C4-2B (cell line): Measurements from ENCODE around the gene TNNT2.

Experiments used
- H3K27ac ChIP-seq: fragments of 450-650 bp; 2 replicates; pipeline ENCODE4 v1.5.1; 2017
- ZFX ChIP-seq: fragments of 450-650 bp; IDR thresholded peaks from 2 replicates; pipeline ENCODE4 v1.6.1; 2017
- TF ChIP-seq, protein P1 (sequence below): fragments of 450-650 bp; conservative IDR thresholded peaks from 2 replicates; pipeline ENCODE4 v1.5.1; 2017; ENCODE audit warnings: mild to moderate bottlenecking

The TNNT2 gene

DNA sequence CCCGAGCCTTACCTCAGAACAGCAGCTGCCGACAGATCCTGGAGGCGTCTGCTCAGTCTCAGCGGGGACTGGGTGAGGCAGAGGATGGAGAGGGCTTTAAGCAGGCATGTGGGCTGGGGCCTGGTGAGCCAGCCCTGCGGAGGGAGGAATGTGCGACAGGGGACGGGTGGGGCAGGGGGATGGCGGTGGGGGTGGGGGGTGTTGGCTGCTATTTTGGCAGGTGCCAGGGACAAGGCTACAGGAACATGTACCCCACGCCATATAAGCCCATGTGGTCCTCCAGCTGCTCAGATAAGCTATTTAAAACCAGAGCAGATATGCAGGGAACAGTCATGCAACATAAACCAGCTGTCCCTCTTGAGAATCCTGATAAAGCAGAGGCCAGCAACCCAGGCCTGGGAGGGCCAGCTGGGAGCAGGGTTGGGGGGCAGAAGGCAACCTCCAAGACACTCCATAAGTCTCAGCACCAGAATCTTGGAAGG, at the start of gene TNNT2:
TNNT2 (minus strand) TSS at position 70 of the 482 bp plus-strand sequence. CDS start 4,426 bp downstream, outside the sequence.
- TF ChIP-seq ZFX, result no peak
- TF ChIP-seq, protein P1, sequence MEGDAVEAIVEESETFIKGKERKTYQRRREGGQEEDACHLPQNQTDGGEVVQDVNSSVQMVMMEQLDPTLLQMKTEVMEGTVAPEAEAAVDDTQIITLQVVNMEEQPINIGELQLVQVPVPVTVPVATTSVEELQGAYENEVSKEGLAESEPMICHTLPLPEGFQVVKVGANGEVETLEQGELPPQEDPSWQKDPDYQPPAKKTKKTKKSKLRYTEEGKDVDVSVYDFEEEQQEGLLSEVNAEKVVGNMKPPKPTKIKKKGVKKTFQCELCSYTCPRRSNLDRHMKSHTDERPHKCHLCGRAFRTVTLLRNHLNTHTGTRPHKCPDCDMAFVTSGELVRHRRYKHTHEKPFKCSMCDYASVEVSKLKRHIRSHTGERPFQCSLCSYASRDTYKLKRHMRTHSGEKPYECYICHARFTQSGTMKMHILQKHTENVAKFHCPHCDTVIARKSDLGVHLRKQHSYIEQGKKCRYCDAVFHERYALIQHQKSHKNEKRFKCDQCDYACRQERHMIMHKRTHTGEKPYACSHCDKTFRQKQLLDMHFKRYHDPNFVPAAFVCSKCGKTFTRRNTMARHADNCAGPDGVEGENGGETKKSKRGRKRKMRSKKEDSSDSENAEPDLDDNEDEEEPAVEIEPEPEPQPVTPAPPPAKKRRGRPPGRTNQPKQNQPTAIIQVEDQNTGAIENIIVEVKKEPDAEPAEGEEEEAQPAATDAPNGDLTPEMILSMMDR, result no peak
- no peak within 1 kb of the TSS for H3K27ac ChIP-seq

DNA sequence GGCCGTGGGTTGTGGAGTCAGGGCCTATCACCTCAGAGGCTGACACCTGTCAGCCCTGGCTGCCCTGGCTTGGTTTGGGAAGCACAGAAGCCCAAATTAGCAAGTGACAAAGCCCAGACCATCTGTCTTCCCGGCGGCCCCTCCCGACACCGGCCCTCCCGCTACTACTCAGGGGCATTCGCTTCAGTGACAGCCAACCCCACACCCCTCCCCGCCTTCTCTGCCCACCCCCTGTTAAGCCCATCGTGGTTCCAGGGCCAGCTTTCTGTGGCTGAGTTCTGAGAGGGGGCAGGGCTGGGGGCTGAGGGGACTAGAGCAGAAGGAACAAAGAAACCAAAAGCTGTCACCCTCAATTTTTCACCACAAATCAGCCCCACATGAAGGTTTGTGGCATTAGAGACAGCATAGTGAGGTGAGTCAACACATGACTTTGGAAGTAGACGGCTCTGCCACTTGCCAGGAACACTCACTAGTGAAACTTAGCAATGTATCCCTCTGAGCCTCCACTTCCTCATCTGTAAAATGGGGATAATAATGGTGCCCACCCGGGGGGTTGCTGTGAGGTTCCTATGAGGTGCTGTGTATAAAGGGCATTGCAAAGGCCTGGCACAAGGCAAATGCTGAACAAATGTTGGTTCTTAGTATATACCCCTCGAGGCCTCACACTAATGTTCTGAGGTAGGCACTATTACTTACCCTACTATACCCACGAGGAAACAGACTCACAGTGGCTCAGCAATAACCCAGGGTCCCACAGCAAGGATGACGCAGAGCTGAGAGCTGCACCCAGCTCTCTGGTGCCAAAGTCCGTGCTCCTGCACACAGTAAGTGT, 49.2 kb upstream of the TNNT2 start:
- H3K27ac ChIP-seq, result no peak overlapping the region
- TF ChIP-seq, protein P1, result no peak
- no peak for TF ChIP-seq ZFX

DNA sequence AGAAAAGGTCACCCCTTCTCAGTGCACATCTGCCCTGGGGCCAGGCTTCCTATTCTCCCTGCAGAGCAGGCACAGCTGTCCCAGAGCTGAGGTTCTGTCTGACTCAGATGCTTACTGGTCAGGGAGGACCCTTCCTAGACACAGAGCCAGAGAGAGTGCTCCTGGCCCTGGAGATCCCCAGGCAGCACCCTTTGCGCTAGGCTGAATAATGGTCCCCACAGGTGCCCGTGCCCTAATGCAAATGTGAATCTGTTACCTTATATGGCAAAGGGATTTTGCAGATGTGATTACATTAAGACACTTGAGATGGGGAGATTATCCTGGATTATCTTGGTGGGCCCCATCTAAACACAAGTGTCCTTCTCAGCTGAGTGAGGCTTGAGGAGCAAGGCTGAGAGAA, 46.7 kb upstream of the TNNT2 start:
- TF ChIP-seq, protein P1, result no peak
- TF ChIP-seq ZFX, result no peak
- no peak overlapping the region for H3K27ac ChIP-seq

DNA sequence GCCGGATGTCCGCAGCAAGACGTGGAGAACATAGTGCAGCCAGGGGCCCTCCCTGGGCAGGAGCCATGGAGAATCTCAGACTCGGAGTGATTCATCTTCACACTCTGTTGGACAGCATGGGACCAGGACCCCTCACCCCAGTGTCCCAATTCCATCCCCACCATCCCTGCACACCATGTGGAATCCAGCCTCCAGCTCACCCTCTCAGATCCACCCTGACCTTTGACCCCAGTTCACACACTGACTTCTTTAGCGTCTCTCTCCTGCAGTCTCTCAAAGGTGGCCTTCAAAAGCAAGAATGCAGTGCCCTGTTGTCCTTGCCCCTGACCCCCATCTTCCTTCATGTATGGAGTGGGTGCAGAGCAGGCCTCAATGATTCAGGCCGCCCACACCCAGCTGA, 46.2 kb upstream of the TNNT2 start:
- TF ChIP-seq, protein P1, result no peak
- TF ChIP-seq ZFX, result no peak
- no peak overlapping the region for H3K27ac ChIP-seq

DNA sequence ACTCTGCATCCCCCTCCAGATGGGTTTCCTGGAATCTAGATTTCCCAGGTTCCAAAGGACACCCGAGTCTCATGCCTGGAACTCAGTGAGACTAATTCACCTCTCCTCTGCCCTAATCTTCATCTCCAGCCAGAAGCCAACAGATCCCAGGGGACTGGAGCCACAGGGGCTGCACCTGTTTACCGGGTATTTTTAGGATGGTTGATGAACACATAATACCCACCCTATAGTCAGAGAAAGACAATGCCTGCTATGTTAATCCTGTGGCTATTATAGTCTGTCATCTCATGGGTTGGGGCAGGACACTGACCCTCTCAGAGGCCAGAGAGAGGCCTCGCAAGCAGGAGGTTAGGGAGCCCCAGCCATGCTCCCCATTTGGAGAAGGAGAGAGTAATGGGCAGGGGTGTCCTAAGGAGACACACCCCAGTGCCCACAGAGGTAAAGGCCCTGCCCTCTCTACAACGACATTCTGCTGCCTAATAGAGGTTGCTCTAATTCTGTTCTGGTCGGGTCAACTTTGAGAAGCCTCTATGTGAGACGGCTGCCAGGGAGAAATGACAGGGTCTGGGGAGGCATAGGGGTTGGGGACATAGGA, 45.1 kb upstream of the TNNT2 start:
- no peak overlapping the region for H3K27ac ChIP-seq
- TF ChIP-seq, protein P1, result no peak
- TF ChIP-seq ZFX, result no peak

DNA sequence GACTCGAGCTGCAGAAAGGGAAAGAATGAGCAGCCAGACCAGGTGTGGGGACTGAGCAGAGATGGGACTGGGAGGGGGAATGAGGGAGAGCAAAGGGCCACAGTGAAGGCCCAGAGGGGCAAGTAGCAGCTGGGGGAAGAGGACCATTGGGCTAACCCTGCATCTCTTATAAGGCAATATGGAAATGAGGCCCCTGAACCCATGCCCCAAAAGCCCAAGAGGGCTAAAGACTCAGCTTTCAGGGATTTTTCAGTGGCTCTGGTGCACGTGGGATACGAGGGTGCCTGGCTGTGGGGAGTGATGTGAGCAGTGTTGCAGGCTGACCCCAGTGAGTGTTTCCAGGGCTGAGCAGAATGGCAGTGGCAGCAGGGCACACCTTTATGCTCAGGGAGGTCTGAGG, 44.5 kb upstream of the TNNT2 start:
- TF ChIP-seq, protein P1, result no peak
- no peak for TF ChIP-seq ZFX
- no peak overlapping the region for H3K27ac ChIP-seq

DNA sequence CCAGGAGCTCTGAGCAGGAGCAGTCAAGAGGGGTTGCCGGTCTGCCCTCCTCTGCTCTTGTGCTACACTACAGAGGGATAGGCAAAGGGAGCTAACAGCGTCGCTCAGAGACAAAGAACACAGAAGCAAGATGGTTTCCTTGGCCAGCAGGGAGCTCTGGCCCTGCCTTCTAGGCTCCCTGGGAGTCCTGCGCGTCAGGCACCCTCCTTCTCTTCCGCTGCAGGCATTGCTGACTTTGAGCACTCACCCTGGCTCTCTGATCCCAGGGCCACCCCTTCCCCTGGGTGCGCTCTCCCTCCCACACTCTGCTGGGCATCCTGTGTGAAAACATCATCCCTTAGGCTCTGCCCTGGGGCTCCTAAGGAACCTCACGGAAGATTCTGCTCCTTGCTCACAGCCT, 43.6 kb upstream of the TNNT2 start:
- no peak overlapping the region for H3K27ac ChIP-seq
- TF ChIP-seq, protein P1, result no peak
- no peak for TF ChIP-seq ZFX
